ENCODE results near the gene ARSB. TPM values are rescaled to one million over a fixed set of nuclear protein-coding genes. Genes with fewer than 3 reads are reported as not detected.

ARSB gene
- total RNA-seq, 4 donors from 2014 or later = 1.2 to 8.8 (median 7.1) TPM

DNA sequence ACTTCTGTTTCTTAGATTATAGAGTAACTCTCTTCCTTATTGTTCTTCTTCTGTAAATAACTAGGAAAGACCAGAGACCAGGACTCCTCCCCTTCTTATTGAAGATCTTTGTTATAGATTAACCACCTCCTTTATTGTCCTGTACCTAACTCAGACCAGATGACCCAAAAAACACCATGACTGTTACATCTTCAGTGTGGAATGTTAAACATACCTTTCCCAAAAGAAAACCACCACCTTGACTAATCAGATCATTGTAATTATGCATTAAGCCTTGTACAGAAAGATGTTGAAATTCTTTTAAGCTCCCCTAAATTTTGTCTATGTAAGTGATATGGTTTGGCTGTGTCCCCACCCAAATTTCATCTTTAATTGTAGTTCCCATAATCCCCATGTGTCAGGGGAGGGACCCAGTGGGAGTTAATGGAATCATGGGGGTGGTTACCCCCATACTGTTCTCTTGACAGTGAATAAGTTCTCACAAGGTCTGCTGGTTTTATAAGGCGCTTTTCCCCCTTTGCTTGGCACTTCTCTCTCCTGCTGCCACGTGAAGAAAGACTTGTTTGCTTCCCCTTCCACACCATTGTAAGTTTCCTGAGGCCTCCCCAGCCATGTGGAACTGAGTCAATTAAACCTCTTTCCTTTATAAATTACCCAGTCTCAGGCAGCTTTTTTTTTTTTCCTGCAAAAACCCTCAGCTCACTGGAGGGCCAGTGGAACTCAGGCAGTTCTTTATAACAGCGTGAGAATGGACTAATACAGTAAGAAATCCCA is 26.3 kb downstream of the ARSB start:
- H3K9me3 ChIP-seq = no peaks in the 10 kb centered on the region
- TF ChIP-seq, protein P1, sequence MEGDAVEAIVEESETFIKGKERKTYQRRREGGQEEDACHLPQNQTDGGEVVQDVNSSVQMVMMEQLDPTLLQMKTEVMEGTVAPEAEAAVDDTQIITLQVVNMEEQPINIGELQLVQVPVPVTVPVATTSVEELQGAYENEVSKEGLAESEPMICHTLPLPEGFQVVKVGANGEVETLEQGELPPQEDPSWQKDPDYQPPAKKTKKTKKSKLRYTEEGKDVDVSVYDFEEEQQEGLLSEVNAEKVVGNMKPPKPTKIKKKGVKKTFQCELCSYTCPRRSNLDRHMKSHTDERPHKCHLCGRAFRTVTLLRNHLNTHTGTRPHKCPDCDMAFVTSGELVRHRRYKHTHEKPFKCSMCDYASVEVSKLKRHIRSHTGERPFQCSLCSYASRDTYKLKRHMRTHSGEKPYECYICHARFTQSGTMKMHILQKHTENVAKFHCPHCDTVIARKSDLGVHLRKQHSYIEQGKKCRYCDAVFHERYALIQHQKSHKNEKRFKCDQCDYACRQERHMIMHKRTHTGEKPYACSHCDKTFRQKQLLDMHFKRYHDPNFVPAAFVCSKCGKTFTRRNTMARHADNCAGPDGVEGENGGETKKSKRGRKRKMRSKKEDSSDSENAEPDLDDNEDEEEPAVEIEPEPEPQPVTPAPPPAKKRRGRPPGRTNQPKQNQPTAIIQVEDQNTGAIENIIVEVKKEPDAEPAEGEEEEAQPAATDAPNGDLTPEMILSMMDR (IDR thresholded peaks at IDR 0.05) = no peak
- TF ChIP-seq POLR2A (IDR thresholded peaks at IDR 0.05) = no peak
- WGBS, 2 donors = 63 to 92% methylated on average over 3 of the region's 3 CpGs
- H3K4me3 ChIP-seq = no peak overlapping the region
- peaks cover 0 to 10% (median 0%) of the 10 kb centered on the region in 3 donors for H3K36me3 ChIP-seq
- no peaks in the 10 kb centered on the region for H3K27me3 ChIP-seq
- no peaks in the 10 kb centered on the region for H3K4me1 ChIP-seq
- intact Hi-C loops (cut with DNase I) = no loop called here
- no peak overlapping the region for H3K27ac ChIP-seq
- DNase-seq = no peak

DNA sequence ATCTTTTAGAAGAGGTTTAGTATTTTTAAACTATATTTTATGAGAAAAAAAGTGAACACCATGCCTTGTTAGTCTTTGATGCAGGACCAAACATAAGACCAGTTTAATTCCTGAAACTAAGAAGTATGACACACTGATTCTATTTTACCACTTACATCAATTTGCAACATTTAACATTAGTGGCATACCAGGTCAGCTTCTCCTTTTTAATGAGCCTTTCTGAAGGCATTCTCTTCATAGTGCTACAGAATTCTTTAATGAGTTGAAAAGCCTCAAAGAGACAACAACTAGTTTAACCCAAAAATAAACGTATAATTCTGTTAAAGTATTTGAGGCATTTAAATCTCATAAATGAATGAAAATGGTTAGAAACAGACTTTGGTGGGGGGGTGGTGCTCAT is 28.2 kb downstream of the ARSB start:
- no peaks in the 10 kb centered on the region for H3K4me1 ChIP-seq
- no peak overlapping the region for H3K4me3 ChIP-seq
- intact Hi-C loops (cut with DNase I) = no loop called here
- TF ChIP-seq POLR2A (IDR thresholded peaks at IDR 0.05) = no peak
- 69 to 88% methylated on average over 1 of the region's 1 CpG for WGBS, 2 donors
- H3K9me3 ChIP-seq = no peaks in the 10 kb centered on the region
- H3K27ac ChIP-seq = no peak overlapping the region
- no peaks in the 10 kb centered on the region for H3K27me3 ChIP-seq
- H3K36me3 ChIP-seq = peaks cover 0 to 3% (median 0%) of the 10 kb centered on the region in 3 donors
- DNase-seq = no peak

DNA sequence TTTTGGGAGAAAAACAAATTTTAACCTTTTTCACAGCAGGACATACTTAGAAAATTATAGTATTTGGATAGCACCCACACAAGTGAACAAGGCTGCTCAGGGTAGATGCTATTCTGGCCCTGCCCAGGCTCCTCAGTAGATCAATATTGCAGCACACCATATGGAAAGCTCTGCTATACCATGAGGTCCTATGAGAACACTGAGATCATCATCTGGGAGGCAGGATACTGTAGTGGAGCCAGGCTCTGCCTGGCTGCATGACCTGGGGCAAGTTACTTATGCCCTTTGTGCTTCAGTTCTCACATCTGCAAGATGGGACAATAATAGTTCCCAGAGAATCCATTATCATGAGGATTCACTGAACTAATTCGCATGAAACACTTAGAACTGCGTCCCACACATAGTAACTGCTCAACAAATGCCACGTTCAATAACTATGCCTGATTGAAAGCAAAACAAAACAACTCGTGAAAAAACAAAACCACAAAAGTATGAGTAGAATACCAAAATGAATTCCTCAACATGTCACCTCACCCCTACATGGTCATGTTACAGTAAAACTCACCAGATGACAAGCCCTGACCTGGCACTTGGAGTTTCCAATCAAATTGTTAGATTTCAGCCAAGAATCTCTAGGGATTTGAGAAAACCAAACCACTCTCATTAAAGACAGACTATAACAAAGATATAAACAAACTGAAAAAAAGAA is 31.9 kb downstream of the ARSB start:
- H3K4me3 ChIP-seq = no peak overlapping the region
- no peak for DNase-seq
- intact Hi-C loops (cut with DNase I) = no loop called here
- no peak overlapping the region for H3K27ac ChIP-seq
- TF ChIP-seq, protein P1 (IDR thresholded peaks at IDR 0.05) = no peak
- no peak for TF ChIP-seq POLR2A (IDR thresholded peaks at IDR 0.05)
- WGBS, 2 donors = 67 to 79% methylated on average over 4 of the region's 4 CpGs
- H3K4me1 ChIP-seq = no peaks in the 10 kb centered on the region
- peaks cover 0 to 3% (median 0%) of the 10 kb centered on the region in 3 donors for H3K36me3 ChIP-seq
- no peaks in the 10 kb centered on the region for H3K27me3 ChIP-seq
- no peaks in the 10 kb centered on the region for H3K9me3 ChIP-seq

DNA sequence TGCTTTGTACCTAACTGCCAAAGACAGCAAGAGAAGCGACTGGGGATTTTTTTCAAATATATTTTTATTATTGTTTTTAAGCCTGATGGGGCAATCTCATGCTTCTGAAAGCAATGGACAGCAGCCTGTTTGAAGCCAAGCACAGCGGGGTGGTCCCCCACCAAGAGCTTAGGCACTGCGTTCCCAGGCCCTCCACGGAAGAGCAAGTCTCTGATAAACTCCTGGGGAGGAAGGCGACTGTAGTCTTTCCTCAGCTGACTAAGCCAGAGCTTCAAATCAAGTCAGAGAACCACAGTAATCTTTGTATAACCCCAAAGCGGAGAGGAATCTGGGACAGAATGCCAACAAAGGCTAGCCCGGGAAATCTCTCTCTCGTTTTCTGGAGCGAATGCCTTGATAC is 54.4 kb downstream of the ARSB start:
- no peak for DNase-seq
- no peaks in the 10 kb centered on the region for H3K4me1 ChIP-seq
- WGBS, 2 donors = 82 to 88% methylated on average over 7 to 9 of the region's 9 CpGs
- no peak overlapping the region for H3K27ac ChIP-seq
- no peak for TF ChIP-seq POLR2A (IDR thresholded peaks at IDR 0.05)
- TF ChIP-seq, protein P1 (IDR thresholded peaks at IDR 0.05) = no peak
- H3K27me3 ChIP-seq = no peaks in the 10 kb centered on the region
- no peaks in the 10 kb centered on the region for H3K36me3 ChIP-seq
- intact Hi-C loops (cut with DNase I) = no loop called here
- H3K9me3 ChIP-seq = no peaks in the 10 kb centered on the region
- H3K4me3 ChIP-seq = no peak overlapping the region

DNA sequence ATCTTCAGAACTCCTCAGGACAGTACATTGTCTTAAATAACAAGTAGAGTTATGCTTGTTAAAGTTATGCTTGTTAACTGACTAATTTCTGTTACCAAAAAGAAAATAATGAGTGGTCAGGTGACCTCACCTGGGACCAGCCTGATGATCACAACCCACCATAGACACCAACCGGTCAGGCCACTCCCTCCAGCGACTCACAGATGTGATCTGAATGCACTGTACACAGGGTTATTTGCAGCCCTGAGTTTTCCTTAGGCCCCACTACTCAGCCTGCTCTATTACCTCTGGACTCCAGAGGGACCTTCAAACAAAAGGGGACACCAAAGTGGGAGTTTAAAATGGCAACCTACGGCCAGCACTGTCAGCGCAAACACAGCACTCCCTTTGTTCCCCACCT is 55.3 kb downstream of the ARSB start:
- Histone ChIP-seq H3K9me3 (no peaks in the 10 kb centered on the region), H3K27ac (no peak overlapping the region), H3K4me3 (no peak overlapping the region), H3K36me3 (no peaks in the 10 kb centered on the region), H3K27me3 (no peaks in the 10 kb centered on the region), H3K4me1 (no peaks in the 10 kb centered on the region)
- TF ChIP-seq, protein P1 (IDR thresholded peaks at IDR 0.05) = no peak
- TF ChIP-seq POLR2A (IDR thresholded peaks at IDR 0.05) = no peak
- 83 to 93% methylated on average over 4 of the region's 4 CpGs for WGBS, 2 donors
- intact Hi-C loops (cut with DNase I) = no loop called here
- DNase-seq = no peak
